Vagina (tissue), 2 donors: Measurements from ENCODE around the gene ELAC2. TPM values are rescaled to one million over a fixed set of nuclear protein-coding genes. Genes with fewer than 3 reads are reported as not detected.

ENCODE experiments used
- DNase-seq, 2 donors: peaks; one replicate each; pipeline ENCODE4 v3.0.0-alpha.2; 2017; ENCODE audit errors: extremely low spot score in 2 of 2
- H3K27ac ChIP-seq: fragments of 200-600 bp; sonication (generic); one replicate; pipeline ENCODE4 v1.5.1; 2019
- H3K27me3 ChIP-seq: fragments of 200-600 bp; sonication (generic); one replicate; pipeline ENCODE4 v1.5.1; 2019
- H3K36me3 ChIP-seq, 2 donors: fragments of 200-600 bp; sonication (generic); one replicate each; pipeline ENCODE4 v1.5.1; 2017 to 2019
- H3K4me1 ChIP-seq: fragments of 200-600 bp; sonication (generic); one replicate; pipeline ENCODE4 v1.5.1; 2019
- H3K4me3 ChIP-seq, 2 donors: fragments of 200-600 bp; sonication (generic); 1 replicate in 1 of 2; 2 replicates in 1 of 2; pipeline ENCODE4 v1.5.1; 2016 to 2019
- H3K9me3 ChIP-seq: fragments of 200-600 bp; sonication (generic); one replicate; pipeline ENCODE4 v1.5.1; 2019
- POLR2A ChIP-seq, 2 donors: fragments of 450-650 bp; IDR thresholded peaks; one replicate each; pipeline ENCODE4 v1.6.1; 2017; ENCODE audit warnings: antibody characterized with exemption in 2 of 2, mild to moderate bottlenecking in 2 of 2, moderate library complexity in 2 of 2
- POLR2AphosphoS5 ChIP-seq, 2 donors: sonication (generic); formaldehyde crosslinking; IDR thresholded peaks; one replicate each; pipeline ENCODE4 v1.9.0; 2017; ENCODE audit warnings: antibody characterized with exemption in 2 of 2, mild to moderate bottlenecking in 2 of 2, low read depth in 1 of 2; ENCODE audit not compliant: insufficient read depth in 1 of 2
- intact Hi-C: fragments of 100-400 bp; cut with DNase I; formaldehyde crosslinking; loops from one replicate; pipeline ENCODE4 v1.15.1; 2023
- total RNA-seq: library from RNA; depleted of rRNA; stranded (reverse); fragments of >200 nt; gene quantifications from one replicate; pipeline ENCODE4 v1.2.3, GENCODE V29; 2016
- TF ChIP-seq, protein P1 (sequence below), 3 experiments: fragments of 450-650 bp in 2 of 3; fragments of 200-600 bp in 1 of 3; sonication (generic) in 1 of 3; IDR thresholded peaks; one replicate each; pipeline ENCODE4 v1.5.1; 2017 to 2019; ENCODE audit warnings: antibody characterized with exemption in 3 of 3, mild to moderate bottlenecking in 2 of 3, moderate library complexity in 2 of 3

Gene ELAC2
- total RNA-seq, 1 donor from 2014 or later = 134 TPM

- no peaks in the 10 kb centered on the region for H3K9me3 ChIP-seq
- intact Hi-C loops = no loop called here
- no peak overlapping the region for H3K27ac ChIP-seq
- H3K27me3 ChIP-seq = no peaks in the 10 kb centered on the region
- no peaks in the 10 kb centered on the region for H3K4me1 ChIP-seq
- no peak overlapping the region for H3K4me3 ChIP-seq
- TF ChIP-seq POLR2AphosphoS5 (IDR thresholded peaks at IDR 0.05; ENCODE audit: insufficient read depth in 1 of 2, low read depth in 1 of 2) = no peak
- TF ChIP-seq POLR2A (IDR thresholded peaks at IDR 0.05) = no peak
- TF ChIP-seq, protein P1, sequence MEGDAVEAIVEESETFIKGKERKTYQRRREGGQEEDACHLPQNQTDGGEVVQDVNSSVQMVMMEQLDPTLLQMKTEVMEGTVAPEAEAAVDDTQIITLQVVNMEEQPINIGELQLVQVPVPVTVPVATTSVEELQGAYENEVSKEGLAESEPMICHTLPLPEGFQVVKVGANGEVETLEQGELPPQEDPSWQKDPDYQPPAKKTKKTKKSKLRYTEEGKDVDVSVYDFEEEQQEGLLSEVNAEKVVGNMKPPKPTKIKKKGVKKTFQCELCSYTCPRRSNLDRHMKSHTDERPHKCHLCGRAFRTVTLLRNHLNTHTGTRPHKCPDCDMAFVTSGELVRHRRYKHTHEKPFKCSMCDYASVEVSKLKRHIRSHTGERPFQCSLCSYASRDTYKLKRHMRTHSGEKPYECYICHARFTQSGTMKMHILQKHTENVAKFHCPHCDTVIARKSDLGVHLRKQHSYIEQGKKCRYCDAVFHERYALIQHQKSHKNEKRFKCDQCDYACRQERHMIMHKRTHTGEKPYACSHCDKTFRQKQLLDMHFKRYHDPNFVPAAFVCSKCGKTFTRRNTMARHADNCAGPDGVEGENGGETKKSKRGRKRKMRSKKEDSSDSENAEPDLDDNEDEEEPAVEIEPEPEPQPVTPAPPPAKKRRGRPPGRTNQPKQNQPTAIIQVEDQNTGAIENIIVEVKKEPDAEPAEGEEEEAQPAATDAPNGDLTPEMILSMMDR (IDR thresholded peaks at IDR 0.05) = no peak
- DNase-seq = no peak
- peaks cover 0 to 66% of the 10 kb centered on the region in 2 donors for H3K36me3 ChIP-seq
These were observed 25.2 kb downstream of the ELAC2 start for GRCh38 chr17:12992676-12993075.

DNA sequence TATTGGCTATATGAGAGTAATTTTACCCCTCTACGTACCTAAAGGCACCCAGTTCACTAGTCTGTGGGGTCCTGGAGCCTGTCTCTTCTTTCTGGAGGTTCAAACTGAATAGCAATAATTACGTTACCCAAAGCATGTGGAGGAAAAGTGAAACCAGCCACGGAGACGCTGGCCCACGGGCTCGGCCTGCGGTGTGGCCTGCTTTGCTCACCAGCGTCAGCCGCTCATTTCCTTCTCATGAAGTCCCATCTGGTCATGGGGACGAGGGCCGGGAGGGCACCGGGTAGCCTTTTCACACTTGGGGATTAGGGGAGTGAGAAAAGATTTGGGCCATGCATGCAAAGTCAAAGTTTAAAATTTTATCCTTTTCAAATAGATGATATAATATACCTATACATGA, 26.9 kb downstream of the ELAC2 start:
- H3K4me3 ChIP-seq = no peak overlapping the region
- no peak for DNase-seq
- intact Hi-C loops = no loop called here
- peaks cover 0 to 49% of the 10 kb centered on the region in 2 donors for H3K36me3 ChIP-seq
- H3K27ac ChIP-seq = no peak overlapping the region
- no peaks in the 10 kb centered on the region for H3K27me3 ChIP-seq
- H3K4me1 ChIP-seq = peaks cover 2% of the 10 kb centered on the region
- TF ChIP-seq, protein P1 (IDR thresholded peaks at IDR 0.05) = no peak
- TF ChIP-seq POLR2A (IDR thresholded peaks at IDR 0.05) (no peak), POLR2AphosphoS5 (IDR thresholded peaks at IDR 0.05; ENCODE audit: insufficient read depth in 1 of 2, low read depth in 1 of 2) (no peak)
- no peaks in the 10 kb centered on the region for H3K9me3 ChIP-seq

DNA sequence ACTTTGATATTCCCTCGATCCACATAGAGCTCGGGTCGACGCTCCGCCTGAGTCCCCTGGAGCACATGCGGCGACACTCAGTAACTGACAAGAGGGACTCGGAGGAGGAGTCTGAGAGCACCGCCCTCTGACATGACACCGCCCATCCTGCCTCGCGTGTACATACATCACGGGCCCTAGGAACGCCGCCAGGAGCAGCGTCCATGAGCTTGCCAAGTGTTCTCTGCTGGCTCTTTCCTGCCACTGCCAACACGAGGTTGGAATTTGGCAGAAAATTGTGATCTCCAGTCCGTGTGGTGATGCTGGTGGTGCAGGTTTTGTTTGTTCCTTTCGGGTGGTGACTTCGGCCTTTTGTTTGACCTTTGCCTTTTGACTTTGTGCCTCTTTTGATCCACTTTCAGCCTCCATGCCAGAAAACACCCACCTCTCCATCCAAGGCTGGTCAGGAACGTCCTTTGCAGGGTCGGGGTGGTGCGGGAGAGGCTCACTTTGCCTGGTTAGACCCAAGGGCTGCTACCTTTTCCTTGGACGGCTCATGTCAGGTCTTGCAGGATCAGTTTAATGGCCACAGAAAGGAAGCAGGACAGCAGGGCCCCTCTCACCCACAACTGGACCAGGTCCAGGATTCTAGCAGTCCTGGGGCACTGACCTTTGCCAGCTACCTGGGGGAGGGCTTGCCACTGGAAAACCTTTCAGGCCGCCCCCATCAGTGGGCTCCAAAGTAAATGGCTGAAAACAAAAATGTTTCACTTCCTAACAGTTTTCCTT, 27.6 kb downstream of the ELAC2 start:
- Histone ChIP-seq H3K27ac (no peak overlapping the region), H3K9me3 (no peaks in the 10 kb centered on the region), H3K4me3 (no peak overlapping the region), H3K36me3 (peaks cover 0 to 42% of the 10 kb centered on the region in 2 donors), H3K4me1 (peaks cover 9% of the 10 kb centered on the region), H3K27me3 (no peaks in the 10 kb centered on the region)
- intact Hi-C loops = no loop called here
- DNase-seq = no peak
- no peak for TF ChIP-seq POLR2AphosphoS5 (IDR thresholded peaks at IDR 0.05; ENCODE audit: insufficient read depth in 1 of 2, low read depth in 1 of 2)
- no peak for TF ChIP-seq POLR2A (IDR thresholded peaks at IDR 0.05)

DNA sequence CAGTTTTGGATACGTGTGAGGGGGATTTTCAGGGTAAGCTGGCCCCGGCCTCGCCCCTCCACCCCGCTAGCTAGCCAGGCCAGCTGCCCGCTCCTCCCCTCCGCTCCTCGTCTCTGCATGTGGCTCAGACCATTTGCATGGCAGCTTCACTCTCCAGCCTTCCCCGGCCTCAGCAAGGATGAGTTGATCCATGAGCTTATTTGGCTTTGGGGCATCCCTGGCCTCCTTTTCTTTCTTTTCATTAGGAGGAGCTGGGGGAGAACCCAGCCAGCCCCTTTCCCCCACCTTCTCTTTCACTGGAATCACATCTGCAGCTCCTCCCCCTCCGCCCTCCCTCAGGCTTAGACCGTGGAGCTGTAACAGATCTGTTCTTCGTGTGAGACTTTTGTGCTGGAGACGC, 30.7 kb downstream of the ELAC2 start:
- TF ChIP-seq, protein P1 (IDR thresholded peaks at IDR 0.05) = no peak
- no peak for TF ChIP-seq POLR2AphosphoS5 (IDR thresholded peaks at IDR 0.05; ENCODE audit: insufficient read depth in 1 of 2, low read depth in 1 of 2)
- TF ChIP-seq POLR2A (IDR thresholded peaks at IDR 0.05) = no peak
- intact Hi-C loops = no loop called here
- H3K4me3 ChIP-seq = no peak overlapping the region
- H3K36me3 ChIP-seq = peaks cover 0 to 11% of the 10 kb centered on the region in 2 donors
- H3K4me1 ChIP-seq = peaks cover 16% of the 10 kb centered on the region
- H3K27ac ChIP-seq = no peak overlapping the region
- DNase-seq = no peak
- no peaks in the 10 kb centered on the region for H3K27me3 ChIP-seq
- no peaks in the 10 kb centered on the region for H3K9me3 ChIP-seq

DNA sequence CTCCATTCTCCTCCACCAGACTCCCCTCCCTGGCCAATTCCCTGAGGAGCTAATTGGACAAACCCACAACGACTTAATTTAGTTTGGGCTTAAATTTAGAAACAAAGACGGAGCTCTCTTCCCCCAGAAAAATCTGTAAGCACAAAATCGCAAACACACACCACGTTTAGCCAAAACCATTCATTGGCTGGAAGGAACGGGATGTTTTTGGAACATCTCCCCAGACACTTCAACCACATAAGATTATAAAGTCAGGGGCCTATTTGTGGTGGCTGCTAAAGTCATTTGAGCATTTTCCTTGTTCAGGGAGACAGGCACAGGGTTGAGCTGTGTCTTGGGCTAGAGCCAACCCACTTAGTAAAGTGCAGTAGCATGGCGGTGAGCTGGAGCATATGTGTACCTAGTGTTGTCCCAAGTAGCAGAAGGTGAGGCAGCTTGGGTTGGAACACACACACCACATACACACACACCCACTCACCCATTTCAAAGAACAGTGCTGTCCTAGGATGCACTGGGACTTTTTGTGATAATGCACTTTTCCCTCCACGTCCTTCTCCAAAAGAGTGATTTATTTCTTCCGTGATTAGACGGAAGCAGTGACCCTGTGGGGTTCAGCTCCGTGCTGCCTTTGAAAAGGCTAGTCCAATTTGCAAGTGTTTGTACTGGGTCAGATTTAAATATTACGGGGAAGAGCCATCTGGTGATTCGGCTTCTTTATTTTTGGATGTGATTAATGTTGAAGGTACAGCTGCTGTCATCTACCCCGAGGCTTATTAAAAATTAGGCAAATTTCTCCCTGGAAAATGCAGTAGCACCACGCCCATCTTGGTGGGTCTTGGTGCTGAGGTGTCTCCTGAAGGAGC, 32.2 kb downstream of the ELAC2 start:
- Histone ChIP-seq H3K4me3 (no peak overlapping the region), H3K4me1 (peaks cover 16% of the 10 kb centered on the region), H3K9me3 (no peaks in the 10 kb centered on the region), H3K27me3 (no peaks in the 10 kb centered on the region), H3K27ac (peak overlapping the region; percentile 70), H3K36me3 (peaks cover 0 to 5% of the 10 kb centered on the region in 2 donors)
- no peak for DNase-seq
- no peak for TF ChIP-seq POLR2AphosphoS5 (IDR thresholded peaks at IDR 0.05; ENCODE audit: insufficient read depth in 1 of 2, low read depth in 1 of 2)
- TF ChIP-seq, protein P1 (IDR thresholded peaks at IDR 0.05) = no peak
- no peak for TF ChIP-seq POLR2A (IDR thresholded peaks at IDR 0.05)
- intact Hi-C loops = no loop called here
